GM18505 (cell line): ENCODE measurements around the gene PTPN14.

ENCODE experiments used
- ATAC-seq: cut with Tn5 transposase; IDR thresholded peaks from one replicate; pipeline ENCODE4 v1.9.1; 2021; ENCODE audit not compliant: unreplicated experiment
- POLR2A ChIP-seq: IDR thresholded peaks from 4 replicates; pipeline ENCODE4 v1.6.1; 2011; ENCODE audit warnings: borderline replicate concordance; ENCODE audit not compliant: insufficient read depth, insufficient read length; ENCODE audit errors: extremely low read depth

PTPN14 gene

DNA sequence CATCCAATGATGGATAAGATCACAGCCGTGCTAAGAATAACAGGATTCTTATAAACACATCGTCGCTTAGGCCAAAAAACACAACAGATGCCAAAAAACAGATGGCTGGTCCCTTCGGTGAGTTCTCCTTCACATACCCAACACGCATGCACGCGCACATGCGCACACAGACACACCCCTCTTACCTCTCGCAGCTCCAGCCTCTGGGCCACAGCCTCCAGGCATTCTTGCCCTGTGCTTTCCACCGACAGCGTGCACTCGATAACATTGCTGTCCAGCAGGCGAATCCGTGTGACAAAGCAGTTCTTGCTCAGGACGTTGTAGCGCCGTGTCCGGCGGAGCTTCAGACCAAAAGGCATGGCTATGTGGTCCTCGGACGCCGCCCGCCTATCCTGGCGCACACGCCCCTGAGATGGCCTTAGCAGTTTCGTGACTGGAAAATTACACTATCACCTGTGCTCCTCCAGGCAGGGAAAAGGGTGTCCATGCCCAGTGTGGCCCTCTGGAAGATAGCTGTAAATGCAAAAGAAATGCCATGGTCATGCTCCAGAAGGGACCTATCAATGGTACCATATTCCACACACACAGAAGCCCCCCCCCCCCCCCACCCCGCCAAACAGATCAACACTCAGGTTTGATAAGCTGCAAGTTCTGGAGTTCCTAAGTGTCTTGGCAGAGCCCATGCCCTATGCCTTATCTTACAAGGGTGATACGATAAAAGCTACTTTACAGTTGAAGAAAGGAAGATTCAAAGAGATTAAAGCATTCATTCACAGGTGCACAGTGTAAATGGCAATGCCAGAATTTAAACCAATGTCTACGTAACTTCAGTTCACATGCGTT, 86.7 kb downstream of the PTPN14 start:
- no peak for ATAC-seq
- no peak for TF ChIP-seq POLR2A

DNA sequence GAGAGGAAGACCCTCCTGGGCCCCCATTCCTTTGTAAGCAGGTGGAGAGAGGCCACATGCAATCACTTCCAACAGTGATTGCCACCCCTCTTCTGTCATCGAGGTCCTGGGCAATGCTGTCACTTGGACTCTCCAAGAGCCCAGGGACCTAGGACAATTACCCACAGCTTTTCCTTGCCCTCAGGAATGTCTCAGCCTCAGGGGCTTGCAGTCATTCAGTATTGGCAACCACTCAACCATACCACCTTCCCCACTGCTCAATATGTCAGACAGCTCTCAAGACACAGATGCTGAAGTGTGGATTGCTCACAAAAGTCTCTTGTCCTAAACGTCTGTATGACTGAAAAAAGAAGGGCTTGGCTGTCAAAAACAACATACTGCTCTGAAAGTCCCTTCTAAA, 87.8 kb downstream of the PTPN14 start:
- ATAC-seq: no peak
- TF ChIP-seq POLR2A: no peak

DNA sequence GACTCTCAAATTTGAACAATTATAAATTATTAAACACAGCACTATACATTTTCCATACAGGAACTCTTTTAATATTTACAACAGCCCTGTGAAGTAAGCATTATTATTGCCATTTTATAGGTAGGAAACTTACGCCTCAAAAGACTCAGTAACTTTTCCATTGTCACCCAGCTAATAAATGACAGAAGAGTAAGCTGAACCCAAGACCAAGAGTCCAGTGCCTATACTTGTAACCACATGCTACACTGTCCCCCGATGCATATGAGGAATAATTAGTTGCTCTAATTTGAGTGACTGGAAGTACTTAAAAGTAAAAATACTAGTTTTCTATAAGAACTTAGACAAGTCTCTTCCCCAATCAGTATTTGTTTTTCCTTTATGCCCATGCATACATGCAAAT, 88.5 kb downstream of the PTPN14 start:
- ATAC-seq: no peak
- TF ChIP-seq POLR2A: no peak

DNA sequence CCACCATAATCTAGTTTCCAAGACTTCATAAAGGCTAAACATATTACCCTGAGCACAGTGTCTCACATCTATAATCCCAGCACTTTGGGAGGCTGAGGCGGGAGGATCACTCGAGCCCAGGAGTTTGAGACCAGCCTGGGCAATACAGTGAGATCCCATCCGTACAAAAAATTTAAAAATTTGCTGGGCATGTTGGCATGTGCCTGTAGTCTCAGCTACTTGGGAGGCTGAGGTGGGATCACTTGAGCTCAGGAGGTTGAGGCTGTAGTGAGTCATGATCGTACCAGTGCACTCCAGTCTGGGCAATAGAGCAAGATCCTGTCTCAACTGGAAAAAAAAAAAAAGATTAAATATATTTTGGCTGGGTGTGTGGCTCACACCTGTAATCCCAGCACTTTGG, 90.1 kb downstream of the PTPN14 start:
- no peak for TF ChIP-seq POLR2A
- no peak for ATAC-seq

DNA sequence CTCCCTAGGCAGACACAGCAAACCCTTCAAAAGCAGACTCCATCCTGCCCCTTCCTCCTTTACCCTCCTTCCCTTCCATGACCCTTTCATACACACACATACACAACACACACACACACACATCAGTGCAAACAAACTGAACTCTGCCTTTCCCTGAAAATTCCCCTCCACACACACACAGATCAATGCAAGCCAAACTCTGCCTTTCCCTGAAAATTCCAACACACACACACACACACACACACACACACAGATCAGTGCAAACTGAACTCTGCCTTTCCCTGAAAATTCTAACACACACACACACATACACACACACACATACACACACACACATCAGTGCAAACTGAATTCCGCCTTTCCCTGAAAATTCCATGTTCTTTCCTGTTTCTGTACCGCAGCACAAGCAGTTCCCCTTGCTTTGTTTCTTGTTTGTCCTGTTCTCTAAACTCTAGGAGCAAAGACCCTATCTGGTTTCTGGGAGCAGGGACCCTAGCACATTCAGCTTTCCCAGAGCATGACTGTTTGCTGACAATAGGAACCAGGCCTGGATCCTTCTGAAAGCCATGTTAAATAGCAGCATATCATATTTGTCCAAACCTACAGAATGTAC, 91.0 kb downstream of the PTPN14 start:
- ATAC-seq: no peak
- no peak for TF ChIP-seq POLR2A

DNA sequence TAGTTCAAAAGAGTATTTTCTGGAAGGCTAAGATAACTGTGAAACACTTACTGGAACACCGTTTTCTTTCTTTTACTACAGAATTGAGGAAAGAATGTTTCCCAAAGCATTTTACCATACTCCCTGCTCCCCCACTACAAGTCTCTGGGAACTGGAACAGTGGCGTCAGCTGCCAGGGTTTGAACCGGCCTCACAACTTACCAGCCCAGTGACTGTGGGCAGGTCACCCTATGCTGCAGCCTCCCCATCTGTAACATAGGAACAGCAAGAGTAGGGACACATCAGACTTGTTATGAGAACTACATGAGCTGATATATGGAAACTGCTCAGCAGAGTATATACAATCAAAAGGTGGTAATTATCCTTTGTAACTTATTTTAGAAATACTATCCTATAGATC, 91.5 kb downstream of the PTPN14 start:
- TF ChIP-seq POLR2A: no peak
- no peak for ATAC-seq

DNA sequence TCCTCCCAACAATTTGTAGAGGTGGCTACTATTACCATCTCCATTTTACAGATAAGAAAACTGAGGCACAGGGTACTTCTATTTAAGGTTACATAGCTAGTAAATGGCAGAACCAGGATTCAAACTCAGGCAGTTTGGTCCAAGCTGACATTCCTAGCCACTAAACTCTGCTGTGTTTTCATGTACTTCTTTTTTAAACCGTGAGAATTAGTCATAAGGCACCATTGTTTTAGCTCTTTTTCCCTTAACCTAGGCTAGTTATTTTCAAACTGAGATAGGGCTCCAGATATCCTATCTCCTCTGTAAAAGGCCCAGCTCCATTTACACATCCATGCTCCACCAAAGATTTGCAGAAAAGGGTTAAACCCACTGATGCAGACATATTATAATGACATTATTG, 92.9 kb downstream of the PTPN14 start:
- no peak for ATAC-seq
- TF ChIP-seq POLR2A: no peak

DNA sequence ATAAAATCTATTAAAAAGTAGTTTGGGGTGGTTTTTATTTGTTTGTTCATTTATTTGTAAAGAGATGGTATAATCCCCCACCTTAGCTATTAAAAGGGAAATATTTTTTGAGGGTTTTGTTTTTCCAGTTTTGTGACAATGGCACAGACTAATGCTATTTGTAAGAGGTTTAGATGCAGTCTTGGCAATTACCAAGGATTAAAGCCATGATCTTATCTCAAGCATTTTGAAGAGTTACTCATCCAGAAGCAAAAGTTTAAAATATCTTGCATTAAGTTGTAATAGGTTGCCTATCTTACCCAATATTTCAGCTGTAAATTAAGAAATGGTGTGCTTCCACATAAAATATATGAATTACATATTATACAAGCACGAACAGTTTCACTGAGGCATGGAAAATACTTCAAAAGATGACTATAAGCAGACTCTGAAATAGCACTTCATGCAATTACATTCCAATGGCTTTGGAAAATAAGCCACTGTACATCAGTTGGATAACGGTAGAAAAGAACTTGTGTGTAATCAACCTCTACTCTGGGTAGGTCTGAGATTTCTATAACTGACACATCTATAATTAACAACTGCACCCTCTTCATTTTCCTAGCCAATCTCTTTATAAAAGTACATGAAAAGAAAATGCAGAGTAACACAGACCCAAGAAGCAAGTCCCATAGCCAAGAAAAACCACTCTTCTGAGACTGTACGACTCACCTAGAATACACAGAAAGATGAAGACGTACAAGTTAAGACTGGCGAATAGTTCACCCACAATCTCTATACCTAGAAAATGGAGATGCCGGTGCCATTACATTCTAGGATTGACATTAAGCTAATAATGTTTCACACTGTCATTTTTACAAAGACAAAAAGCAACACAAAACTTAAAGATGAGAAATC, 95.2 kb downstream of the PTPN14 start:
- no peak for TF ChIP-seq POLR2A
- ATAC-seq: no peak

DNA sequence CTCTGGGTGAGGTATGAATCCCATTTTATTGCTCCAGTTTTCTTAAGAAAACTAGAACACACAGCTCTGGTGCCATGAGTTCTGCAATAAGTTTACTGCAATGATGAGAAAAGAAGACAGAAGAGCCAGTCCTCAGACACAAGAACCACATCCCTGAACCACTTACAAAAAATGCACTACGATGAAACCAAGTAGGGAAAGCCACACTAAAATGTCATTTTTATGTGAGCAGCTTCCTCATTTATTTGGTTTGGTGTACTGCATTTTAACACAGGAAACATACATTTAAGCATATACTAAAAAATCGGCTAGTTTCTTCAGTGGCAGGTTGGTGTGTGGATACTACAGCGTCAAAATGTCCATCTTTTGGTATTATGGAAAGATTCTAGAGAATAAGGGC, 95.9 kb downstream of the PTPN14 start:
- no peak for TF ChIP-seq POLR2A
- ATAC-seq: no peak

DNA sequence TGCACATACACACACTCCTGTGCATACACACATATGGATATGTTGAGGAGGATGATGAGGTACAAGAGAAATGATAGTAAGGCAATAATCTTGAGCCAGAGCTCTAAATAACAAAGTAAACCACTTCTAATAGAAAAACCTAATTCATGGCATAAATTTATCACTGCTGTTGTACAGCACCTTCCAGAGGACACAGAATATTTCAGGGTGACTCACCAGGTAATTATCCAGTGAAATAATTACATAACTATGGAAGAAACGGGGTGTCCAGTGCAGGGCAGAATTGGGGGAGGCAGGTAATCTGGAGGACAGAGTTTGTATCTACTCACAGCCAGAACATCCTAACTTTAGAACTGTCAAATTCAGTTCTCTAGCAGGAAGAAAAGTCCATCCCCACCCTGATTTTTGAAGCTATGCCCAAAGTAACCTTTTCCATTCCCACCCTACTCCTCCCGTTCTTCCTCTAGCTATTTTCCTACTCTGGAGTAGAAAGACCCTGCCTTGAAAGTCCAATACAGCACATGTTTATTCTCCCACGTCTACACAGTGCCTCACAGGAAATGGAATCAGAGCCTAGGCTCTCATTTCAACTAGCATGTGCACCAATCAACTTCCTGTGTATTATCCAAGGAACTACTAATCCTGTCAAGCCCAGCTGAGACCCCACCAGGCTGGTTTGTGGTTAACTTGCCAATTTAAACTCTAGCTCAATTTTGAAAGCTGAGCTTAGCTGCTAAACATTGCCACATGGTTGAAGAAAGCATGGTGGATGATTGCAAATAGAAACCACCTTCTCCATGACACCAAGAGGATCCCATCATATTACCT, 96.6 kb downstream of the PTPN14 start:
- no peak for TF ChIP-seq POLR2A
- ATAC-seq: no peak

DNA sequence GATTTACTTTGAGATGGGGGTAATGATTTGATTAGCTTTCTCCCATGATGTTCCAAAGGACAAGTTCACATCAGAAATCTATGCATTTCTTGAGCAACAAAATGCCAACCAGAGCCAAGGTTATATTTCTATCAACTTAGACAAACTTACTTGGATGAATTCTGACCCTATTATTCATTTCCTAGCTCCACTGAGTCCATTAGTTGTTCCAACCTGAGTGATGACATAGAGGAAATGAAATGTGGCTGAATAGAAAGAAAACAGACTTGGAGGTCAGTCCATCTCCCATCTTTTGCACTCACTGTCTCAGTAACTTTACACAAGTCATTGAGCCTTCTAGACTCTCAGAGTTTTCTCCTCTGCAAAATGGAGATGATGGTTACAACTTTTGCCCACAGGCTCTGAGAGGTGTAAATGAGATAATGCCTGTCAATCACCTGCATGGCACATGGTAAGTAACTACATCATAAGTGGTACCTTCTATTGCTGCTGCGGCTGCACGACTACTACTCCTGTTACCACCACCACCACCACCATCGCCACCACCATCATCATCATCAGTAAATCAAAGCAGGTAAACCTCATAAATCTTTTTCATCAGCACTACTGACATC, 98.2 kb downstream of the PTPN14 start:
- TF ChIP-seq POLR2A: no peak
- no peak for ATAC-seq

DNA sequence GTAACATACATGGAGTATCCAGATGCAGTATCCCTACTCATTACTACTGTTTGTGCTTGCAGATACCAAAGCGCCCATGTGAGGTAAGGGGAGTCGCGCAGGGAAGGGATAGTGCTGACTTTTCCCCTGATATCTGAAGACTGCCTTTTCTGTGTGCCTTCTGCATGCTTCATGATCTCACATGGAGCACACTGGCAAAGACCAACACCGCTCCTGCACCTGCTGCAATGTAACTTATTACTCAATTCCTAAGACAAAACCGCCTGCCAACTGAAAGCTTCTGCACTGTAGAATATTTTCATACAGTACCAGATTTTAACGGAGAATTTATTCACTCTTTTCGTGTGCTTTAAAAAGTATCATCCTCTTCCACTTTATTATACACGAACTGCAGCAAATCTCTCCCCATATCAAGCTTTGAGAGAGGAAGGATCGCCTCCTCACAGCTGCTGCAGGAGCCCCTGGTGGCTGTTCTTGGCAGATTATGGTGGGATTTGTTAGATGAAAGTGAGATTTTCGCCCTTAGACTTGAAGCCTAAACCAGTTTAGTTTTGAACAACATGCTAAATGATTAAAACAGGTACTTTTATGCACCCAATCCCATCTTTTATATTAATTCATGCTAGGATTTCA, 99.1 kb downstream of the PTPN14 start:
- TF ChIP-seq POLR2A: no peak
- ATAC-seq: no peak
